RWPE2 (cell line): ENCODE results near the gene PCGF2.
A peak's percentile ranks its signal among the peaks of the same experiment; 100 is the strongest.

ENCODE experiments used
- ATAC-seq: fragments of 200-7000 bp; cut with Tn5 transposase; 3 replicates; pipeline ENCODE4 v1.9.1; 2021; ENCODE audit warnings: low read depth
- DNase-seq: peaks from one replicate; pipeline ENCODE4 v3.0.0-alpha.2; 2020; ENCODE audit warnings: low spot score
- H3K27ac ChIP-seq: fragments of 450-650 bp; 2 replicates; pipeline ENCODE4 v1.5.1; 2017; ENCODE audit warnings: mild to moderate bottlenecking; ENCODE audit not compliant: poor library complexity, severe bottlenecking
- H3K27me3 ChIP-seq: fragments of 250-450 bp; sonication (Bioruptor Pico); 2 replicates; pipeline ENCODE4 v1.5.1; 2021; ENCODE audit warnings: mild to moderate bottlenecking, moderate library complexity; ENCODE audit not compliant: insufficient read depth, poor library complexity, severe bottlenecking
- H3K36me3 ChIP-seq: fragments of 250-450 bp; sonication (Bioruptor Pico); 2 replicates; pipeline ENCODE4 v1.5.1; 2020; ENCODE audit warnings: low read depth, mild to moderate bottlenecking, moderate library complexity
- H3K4me1 ChIP-seq: fragments of 250-450 bp; sonication (Bioruptor Pico); 2 replicates; pipeline ENCODE4 v1.5.1; 2021; ENCODE audit warnings: mild to moderate bottlenecking, moderate library complexity; ENCODE audit not compliant: insufficient read depth, poor library complexity, severe bottlenecking
- H3K4me3 ChIP-seq: fragments of 250-450 bp; sonication (Bioruptor Pico); 2 replicates; pipeline ENCODE4 v1.5.1; 2021; ENCODE audit warnings: mild to moderate bottlenecking, moderate library complexity; ENCODE audit not compliant: severe bottlenecking
- H3K9me3 ChIP-seq: fragments of 250-450 bp; sonication (Bioruptor Pico); 2 replicates; pipeline ENCODE4 v1.5.1; 2021; ENCODE audit warnings: mild to moderate bottlenecking, moderate library complexity; ENCODE audit not compliant: severe bottlenecking
- TF ChIP-seq, protein P1 (sequence below): fragments of 450-650 bp; IDR thresholded peaks from one replicate; pipeline ENCODE4 v1.5.1; 2017; ENCODE audit warnings: mild to moderate bottlenecking, moderate library complexity; ENCODE audit not compliant: poor library complexity, severe bottlenecking

The PCGF2 gene

DNA sequence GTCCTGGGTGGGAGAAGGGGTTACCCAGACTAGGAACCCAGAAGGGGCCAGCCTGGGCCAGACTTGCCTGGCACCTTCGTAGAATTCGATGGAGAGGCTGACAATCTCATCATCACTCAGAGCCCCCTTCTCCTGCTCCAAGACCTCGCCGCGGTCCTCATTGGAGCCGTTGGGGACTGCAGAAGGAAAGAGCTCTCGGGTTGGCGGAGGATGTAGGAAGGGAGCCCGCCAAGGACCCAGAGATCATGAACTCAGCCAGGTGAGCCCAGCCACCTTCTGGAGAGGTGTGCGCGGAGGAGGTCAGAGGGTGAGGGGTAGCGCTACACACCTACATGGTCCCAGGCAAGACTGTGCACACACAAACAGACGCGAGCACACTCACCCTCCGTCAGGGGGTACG is 9.4 kb downstream of the PCGF2 start:
- no peak for ATAC-seq
- H3K27me3 ChIP-seq = no peaks in the 10 kb centered on the region
- H3K36me3 ChIP-seq = peaks cover 59% of the 10 kb centered on the region
- TF ChIP-seq, protein P1, sequence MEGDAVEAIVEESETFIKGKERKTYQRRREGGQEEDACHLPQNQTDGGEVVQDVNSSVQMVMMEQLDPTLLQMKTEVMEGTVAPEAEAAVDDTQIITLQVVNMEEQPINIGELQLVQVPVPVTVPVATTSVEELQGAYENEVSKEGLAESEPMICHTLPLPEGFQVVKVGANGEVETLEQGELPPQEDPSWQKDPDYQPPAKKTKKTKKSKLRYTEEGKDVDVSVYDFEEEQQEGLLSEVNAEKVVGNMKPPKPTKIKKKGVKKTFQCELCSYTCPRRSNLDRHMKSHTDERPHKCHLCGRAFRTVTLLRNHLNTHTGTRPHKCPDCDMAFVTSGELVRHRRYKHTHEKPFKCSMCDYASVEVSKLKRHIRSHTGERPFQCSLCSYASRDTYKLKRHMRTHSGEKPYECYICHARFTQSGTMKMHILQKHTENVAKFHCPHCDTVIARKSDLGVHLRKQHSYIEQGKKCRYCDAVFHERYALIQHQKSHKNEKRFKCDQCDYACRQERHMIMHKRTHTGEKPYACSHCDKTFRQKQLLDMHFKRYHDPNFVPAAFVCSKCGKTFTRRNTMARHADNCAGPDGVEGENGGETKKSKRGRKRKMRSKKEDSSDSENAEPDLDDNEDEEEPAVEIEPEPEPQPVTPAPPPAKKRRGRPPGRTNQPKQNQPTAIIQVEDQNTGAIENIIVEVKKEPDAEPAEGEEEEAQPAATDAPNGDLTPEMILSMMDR = no peak
- peaks cover 10% of the 10 kb centered on the region for H3K4me1 ChIP-seq
- H3K9me3 ChIP-seq = no peaks in the 10 kb centered on the region
- DNase-seq = no peak
- H3K27ac ChIP-seq = no peak overlapping the region
- H3K4me3 ChIP-seq = no peak overlapping the region

GRCh38 chr17:38738007-38738662 is 10.0 kb downstream of the PCGF2 start:
- Histone ChIP-seq H3K36me3 (peaks cover 64% of the 10 kb centered on the region), H3K27me3 (no peaks in the 10 kb centered on the region), H3K4me3 (no peak overlapping the region), H3K27ac (no peak overlapping the region), H3K9me3 (no peaks in the 10 kb centered on the region), H3K4me1 (peaks cover 10% of the 10 kb centered on the region)
- DNase-seq = no peak
- no peak for ATAC-seq
- TF ChIP-seq, protein P1 = no peak

DNA sequence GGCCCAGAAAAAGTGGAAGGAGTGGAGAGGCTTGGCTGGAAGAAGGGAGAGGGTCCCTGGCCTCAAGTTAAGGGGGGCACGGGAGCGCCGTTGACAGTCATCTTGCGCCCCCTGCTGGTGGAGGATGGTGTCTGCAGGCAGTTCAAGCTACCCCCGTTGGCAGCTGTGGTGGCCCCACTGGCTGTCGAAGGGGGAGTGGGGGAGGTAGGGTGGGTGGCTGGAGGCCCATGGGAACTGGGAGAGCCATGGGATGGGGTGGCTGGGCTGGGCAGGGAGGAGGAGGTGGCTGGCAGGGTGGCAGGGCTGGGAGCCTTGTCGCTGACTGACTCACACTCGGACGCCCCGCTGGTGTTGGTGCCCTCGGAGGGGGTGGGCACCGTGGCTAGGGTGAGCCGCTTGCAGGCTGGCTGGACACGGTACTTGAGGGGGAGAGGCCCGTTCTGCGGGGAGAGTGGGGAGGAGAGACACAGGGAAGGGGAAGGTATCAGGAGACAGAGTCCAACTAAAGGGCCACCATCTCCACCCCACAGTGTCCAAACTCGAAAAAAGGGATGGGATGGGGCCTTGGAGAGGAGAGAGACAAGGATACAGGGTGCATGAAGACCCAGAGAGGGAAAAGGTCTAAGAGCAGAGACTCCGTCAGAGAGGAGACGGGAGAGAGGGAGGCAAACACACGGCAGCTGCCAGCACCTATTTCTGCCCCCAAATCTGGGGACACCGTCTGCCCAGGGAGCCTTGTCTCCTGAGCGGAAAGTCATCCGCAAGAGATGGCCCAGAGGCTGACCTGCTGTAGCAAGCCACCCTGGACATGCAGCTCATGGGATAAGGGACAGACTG is 12.8 kb downstream of the PCGF2 start:
- TF ChIP-seq, protein P1 = peak; percentile 88
- peak; percentile 7; the same call in 1 of the 3 replicates for ATAC-seq
- Histone ChIP-seq H3K4me3 (no peak overlapping the region), H3K36me3 (peaks cover 81% of the 10 kb centered on the region), H3K27me3 (no peaks in the 10 kb centered on the region), H3K27ac (no peak overlapping the region), H3K4me1 (no peaks in the 10 kb centered on the region), H3K9me3 (no peaks in the 10 kb centered on the region)
- no peak for DNase-seq

DNA sequence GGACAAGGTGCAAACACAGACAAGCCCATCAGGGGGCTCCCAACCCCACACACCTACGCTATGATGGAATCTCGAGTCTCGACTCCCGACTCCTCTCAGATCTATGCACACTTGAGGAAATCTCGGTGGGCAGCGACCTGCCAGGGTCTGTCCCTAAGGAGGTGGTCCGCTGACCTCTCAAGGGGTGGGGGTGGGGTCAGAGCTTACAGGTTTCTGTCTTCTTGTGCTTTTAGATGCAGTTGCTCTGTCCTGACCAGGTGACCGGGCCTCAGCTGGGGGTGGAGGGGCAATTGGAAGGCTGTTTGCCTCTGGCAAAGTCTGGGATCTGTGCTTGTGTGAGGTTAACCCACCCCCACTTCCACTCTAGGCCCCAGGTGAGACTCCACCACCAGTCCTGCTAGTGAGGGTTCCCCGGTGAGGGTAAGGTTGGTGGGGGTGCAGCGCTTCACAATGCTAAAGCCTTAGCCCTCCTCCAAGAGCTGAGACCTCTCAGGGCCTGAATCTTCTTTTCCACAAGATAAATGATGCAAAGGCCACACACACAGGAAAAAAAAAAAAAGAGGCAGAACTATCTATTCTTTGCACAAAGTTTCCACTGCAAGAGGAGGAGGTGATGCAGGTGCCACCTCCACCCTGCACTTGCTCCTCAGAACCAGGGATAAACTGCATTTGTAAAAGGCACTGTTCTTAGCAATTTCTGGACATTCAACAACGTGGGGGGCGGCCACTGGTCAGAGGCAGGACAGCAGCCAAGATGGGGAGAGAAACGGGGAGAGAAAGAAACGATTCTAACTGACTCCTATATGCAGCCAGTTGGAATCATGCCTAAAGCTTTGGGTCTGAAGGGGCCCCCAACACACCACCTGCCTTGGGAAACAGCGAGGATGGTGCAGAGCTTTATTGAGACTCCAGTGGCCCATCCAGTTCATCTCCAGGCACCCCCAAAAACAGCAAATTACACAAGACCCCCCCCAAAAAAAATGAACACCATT is 13.9 kb downstream of the PCGF2 start:
- Histone ChIP-seq H3K4me3 (no peak overlapping the region), H3K27ac (no peak overlapping the region), H3K4me1 (no peaks in the 10 kb centered on the region), H3K9me3 (no peaks in the 10 kb centered on the region), H3K27me3 (no peaks in the 10 kb centered on the region), H3K36me3 (peaks cover 73% of the 10 kb centered on the region)
- no peak for ATAC-seq
- TF ChIP-seq, protein P1 = no peak
- DNase-seq = no peak
